Activated CD4-positive, alpha-beta T cell treated with anti-CD3 and anti-CD28 coated beads, Interleukin-2, amount 10 ng/mL, durations not matched to agents 7 days and 5 days (primary cell): ENCODE measurements around the gene ZNFX1. TPM values are rescaled to one million over a fixed set of nuclear protein-coding genes. Genes with fewer than 3 reads are reported as not detected.

Source experiments
- CTCF ChIA-PET: fragments of 350-600 bp; sonication (Branson Sonifier 250); formaldehyde crosslinking; loops from one replicate; lab custom pipeline; 2021; ENCODE audit warnings: antibody characterized with exemption; lab: Charles Lee
- POLR2A ChIA-PET: fragments of 350-600 bp; sonication (Branson Sonifier 250); formaldehyde crosslinking; loops from one replicate; lab custom pipeline; 2021; ENCODE audit warnings: antibody characterized with exemption; lab: Charles Lee
- DNase-seq: peaks from one replicate; pipeline ENCODE4 v3.0.0-alpha.2; 2020
- H3K27ac Mint-ChIP-seq: one replicate; pipeline ENCODE4 v1.8.0; 2021; ENCODE audit warnings: mild to moderate bottlenecking, moderate library complexity, mixed read lengths
- H3K27me3 Mint-ChIP-seq: one replicate; pipeline ENCODE4 v1.8.0; 2021; ENCODE audit warnings: mixed read lengths
- H3K36me3 Mint-ChIP-seq: one replicate; pipeline ENCODE4 v1.8.0; 2021; ENCODE audit warnings: low read depth, mixed read lengths
- H3K4me1 Mint-ChIP-seq: one replicate; pipeline ENCODE4 v1.8.0; 2021; ENCODE audit warnings: mixed read lengths
- H3K4me3 Mint-ChIP-seq: one replicate; pipeline ENCODE4 v1.8.0; 2021; ENCODE audit warnings: mild to moderate bottlenecking, moderate library complexity, mixed read lengths
- H3K9me3 Mint-ChIP-seq: one replicate; pipeline ENCODE4 v1.8.0; 2021; ENCODE audit warnings: mixed read lengths
- total RNA-seq, 2 experiments: library from RNA; stranded (reverse); gene quantifications; one replicate each; pipeline ENCODE4 v1.2.3, GENCODE V29; 2021

The ZNFX1 gene
- total RNA-seq, 2 experiments from 2014 or later = 79.7 to 85.3 TPM

- CTCF ChIA-PET = interaction anchor here (1.0 to 3.1 kb wide), 7 partner anchors 9 to 24 kb away, joined by 3 to 18 read pairs (median 3); no protein-coding TSS in a partner anchor
- Mint-ChIP-seq H3K27me3 (no peaks in the 10 kb centered on the region), H3K36me3 (peaks cover 68% of the 10 kb centered on the region), H3K27ac (no peak overlapping the region), H3K4me1 (peaks cover 2% of the 10 kb centered on the region), H3K9me3 (no peaks in the 10 kb centered on the region), H3K4me3 (no peak overlapping the region)
- no peak for DNase-seq
- POLR2A ChIA-PET = interaction anchor here (0.9 kb wide), 1 partner anchor 11 kb away, joined by 8 read pairs; no protein-coding TSS in a partner anchor
These were observed 25.1 kb downstream of the ZNFX1 start for GRCh38 chr20:49252556-49253350.

- H3K36me3 Mint-ChIP-seq = peaks cover 57% of the 10 kb centered on the region
- no peak overlapping the region for H3K4me3 Mint-ChIP-seq
- H3K9me3 Mint-ChIP-seq = no peaks in the 10 kb centered on the region
- CTCF ChIA-PET = interaction anchor here (0.5 to 3.6 kb wide), 3 partner anchors 11 to 16 kb away, joined by 3 to 18 read pairs (median 4); no protein-coding TSS in a partner anchor
- peaks cover 8% of the 10 kb centered on the region for H3K4me1 Mint-ChIP-seq
- POLR2A ChIA-PET = no interaction called here
- H3K27me3 Mint-ChIP-seq = no peaks in the 10 kb centered on the region
- no peak for DNase-seq
- H3K27ac Mint-ChIP-seq = no peak overlapping the region
These were observed 28.8 kb downstream of the ZNFX1 start for GRCh38 chr20:49248879-49249665.

- Mint-ChIP-seq H3K36me3 (peaks cover 60% of the 10 kb centered on the region), H3K27me3 (no peaks in the 10 kb centered on the region), H3K4me1 (peaks cover 14% of the 10 kb centered on the region), H3K9me3 (no peaks in the 10 kb centered on the region), H3K27ac (no peak overlapping the region), H3K4me3 (no peak overlapping the region)
- DNase-seq = no peak
- CTCF ChIA-PET = interaction anchor here (1.4 to 3.6 kb wide), 3 partner anchors 12 to 23 kb away, joined by 4 to 18 read pairs (median 7); no protein-coding TSS in a partner anchor
- POLR2A ChIA-PET = no interaction called here
These were observed 29.6 kb downstream of the ZNFX1 start for GRCh38 chr20:49248301-49248700.

GRCh38 chr20:49247792-49248191, 30.1 kb downstream of the ZNFX1 start:
- H3K27ac Mint-ChIP-seq = peak overlapping the region; percentile 39

GRCh38 chr20:49247169-49247723, 30.6 kb downstream of the ZNFX1 start:
- Mint-ChIP-seq H3K9me3 (no peaks in the 10 kb centered on the region), H3K36me3 (peaks cover 57% of the 10 kb centered on the region), H3K27me3 (no peaks in the 10 kb centered on the region), H3K27ac (no peak overlapping the region), H3K4me3 (no peak overlapping the region), H3K4me1 (peaks cover 14% of the 10 kb centered on the region)
- ChIA-PET CTCF (interaction anchor here (1.0 to 3.6 kb wide), 4 partner anchors 8 to 30 kb away, joined by 3 to 18 read pairs (median 7); no protein-coding TSS in a partner anchor), POLR2A (no interaction called here)
- no peak for DNase-seq

More at GRCh38 chr20:49247792-49248191, 30.1 kb downstream of the ZNFX1 start:
- no peaks in the 10 kb centered on the region for H3K9me3 Mint-ChIP-seq
- no peak overlapping the region for H3K4me3 Mint-ChIP-seq
- no peaks in the 10 kb centered on the region for H3K27me3 Mint-ChIP-seq
- H3K4me1 Mint-ChIP-seq = peaks cover 14% of the 10 kb centered on the region
- DNase-seq = no peak
- ChIA-PET CTCF (interaction anchor here (1.0 to 3.6 kb wide), 4 partner anchors 8 to 30 kb away, joined by 3 to 18 read pairs (median 7); no protein-coding TSS in a partner anchor), POLR2A (no interaction called here)
- H3K36me3 Mint-ChIP-seq = peaks cover 58% of the 10 kb centered on the region

GRCh38 chr20:49245921-49246740, 31.7 kb downstream of the ZNFX1 start:
- Mint-ChIP-seq H3K4me1 (peaks cover 14% of the 10 kb centered on the region), H3K27ac (no peak overlapping the region), H3K4me3 (no peak overlapping the region), H3K36me3 (peaks cover 59% of the 10 kb centered on the region), H3K27me3 (no peaks in the 10 kb centered on the region), H3K9me3 (no peaks in the 10 kb centered on the region)
- POLR2A ChIA-PET = interaction anchor here (1.2 kb wide), 1 partner anchor 10 kb away, joined by 4 read pairs; no protein-coding TSS in a partner anchor
- DNase-seq = peak; percentile 31
- CTCF ChIA-PET = interaction anchor here (0.7 to 3.6 kb wide), 10 partner anchors 9 to 296 kb away, joined by 3 to 18 read pairs (median 4); no protein-coding TSS in a partner anchor

GRCh38 chr20:49237531-49237930, 40.3 kb downstream of the ZNFX1 start:
- Mint-ChIP-seq H3K27ac (peak overlapping the region; percentile 9), H3K4me3 (no peak overlapping the region), H3K4me1 (no peaks in the 10 kb centered on the region), H3K9me3 (no peaks in the 10 kb centered on the region), H3K27me3 (no peaks in the 10 kb centered on the region), H3K36me3 (peaks cover 63% of the 10 kb centered on the region)
- POLR2A ChIA-PET = interaction anchor here (0.6 kb wide), 1 partner anchor 24 kb away, joined by 4 read pairs; no protein-coding TSS in a partner anchor
- DNase-seq = no peak
- CTCF ChIA-PET = interaction anchor here (0.6 to 5.1 kb wide), 9 partner anchors 9 to 620 kb away, joined by 3 to 18 read pairs (median 3); no protein-coding TSS in a partner anchor

- no peak overlapping the region for H3K4me3 Mint-ChIP-seq
- POLR2A ChIA-PET = no interaction called here
- H3K27ac Mint-ChIP-seq = peak overlapping the region; percentile 22
- no peaks in the 10 kb centered on the region for H3K27me3 Mint-ChIP-seq
- H3K36me3 Mint-ChIP-seq = peaks cover 57% of the 10 kb centered on the region
- CTCF ChIA-PET = interaction anchor here (1.1 to 5.1 kb wide), 2 partner anchors 9 to 11 kb away, joined by 3 to 18 read pairs; no protein-coding TSS in a partner anchor
- H3K4me1 Mint-ChIP-seq = no peaks in the 10 kb centered on the region
- no peak for DNase-seq
- H3K9me3 Mint-ChIP-seq = no peaks in the 10 kb centered on the region
These were observed 41.6 kb downstream of the ZNFX1 start for GRCh38 chr20:49236301-49236700.

GRCh38 chr20:49234831-49235230, 43.0 kb downstream of the ZNFX1 start:
- POLR2A ChIA-PET = no interaction called here
- no peaks in the 10 kb centered on the region for H3K9me3 Mint-ChIP-seq
- H3K36me3 Mint-ChIP-seq = peaks cover 62% of the 10 kb centered on the region
- H3K27me3 Mint-ChIP-seq = no peaks in the 10 kb centered on the region
- peaks cover 2% of the 10 kb centered on the region for H3K4me1 Mint-ChIP-seq
- H3K4me3 Mint-ChIP-seq = no peak overlapping the region
- DNase-seq = no peak
- CTCF ChIA-PET = interaction anchor here (0.6 to 5.1 kb wide), 4 partner anchors 12 to 64 kb away, joined by 3 to 18 read pairs (median 3); partner anchors contain the start of gene STAU1
- H3K27ac Mint-ChIP-seq = no peak overlapping the region

- no peak overlapping the region for H3K27ac Mint-ChIP-seq
These were observed 44.6 kb downstream of the ZNFX1 start for GRCh38 chr20:49233226-49233625.

GRCh38 chr20:49231471-49231870, 46.4 kb downstream of the ZNFX1 start:
- ChIA-PET POLR2A (no interaction called here), CTCF (no interaction called here)
- Mint-ChIP-seq H3K27ac (no peak overlapping the region), H3K4me3 (no peak overlapping the region), H3K9me3 (no peaks in the 10 kb centered on the region), H3K4me1 (peaks cover 2% of the 10 kb centered on the region), H3K27me3 (no peaks in the 10 kb centered on the region), H3K36me3 (peaks cover 55% of the 10 kb centered on the region)
- no peak for DNase-seq

More at GRCh38 chr20:49233226-49233625, 44.6 kb downstream of the ZNFX1 start:
- Mint-ChIP-seq H3K4me1 (peaks cover 2% of the 10 kb centered on the region), H3K27me3 (no peaks in the 10 kb centered on the region), H3K9me3 (no peaks in the 10 kb centered on the region), H3K4me3 (no peak overlapping the region), H3K36me3 (peaks cover 56% of the 10 kb centered on the region)
- ChIA-PET POLR2A (no interaction called here), CTCF (no interaction called here)
- DNase-seq = no peak
